Measurements from ENCODE around the gene KISS1. TPM values are rescaled to one million over a fixed set of nuclear protein-coding genes. Genes with fewer than 3 reads are reported as not detected.
"Not testable (repeated sequence)": the region's sequence is repeated elsewhere in the genome, so short reads cannot be mapped to it uniquely, and the experiment has no call there.

KISS1 gene
- total RNA-seq (2014; rRNA removed; shearing (Covaris generic)): 0.23 and 3.1 TPM in 2 replicates

- no peak for DNase-seq (ENCODE audit: low spot score)
These were observed at the start of gene KISS1 for GRCh38 chr1:204196068-204196795. TSS of gene KISS1 (minus strand) at chr1:204196491. CDS start at chr1:204192876, 3,615 bp downstream.

GRCh38 chr1:204242920-204243319, 46.6 kb upstream of the KISS1 start:
- no peak for DNase-seq (ENCODE audit: low spot score)

- DNase-seq (ENCODE audit: low spot score): no peak
These were observed 45.6 kb upstream of the KISS1 start for GRCh38 chr1:204241914-204242313.

GRCh38 chr1:204241050-204241449, 44.8 kb upstream of the KISS1 start:
- DNase-seq (ENCODE audit: low spot score): no peak

GRCh38 chr1:204240233-204240632, 43.9 kb upstream of the KISS1 start:
- DNase-seq (ENCODE audit: low spot score): no peak

- DNase-seq (ENCODE audit: low spot score): not testable (repeated sequence)
These were observed 43.1 kb upstream of the KISS1 start for GRCh38 chr1:204239401-204239800.

GRCh38 chr1:204238520-204238919, 42.2 kb upstream of the KISS1 start:
- not testable (repeated sequence) for DNase-seq (ENCODE audit: low spot score)

- DNase-seq (ENCODE audit: low spot score): not testable (repeated sequence)
These were observed 41.2 kb upstream of the KISS1 start for GRCh38 chr1:204237515-204237914.

GRCh38 chr1:204232526-204232925, 36.2 kb upstream of the KISS1 start:
- no peak for DNase-seq (ENCODE audit: low spot score)

- no peak for DNase-seq (ENCODE audit: low spot score)
These were observed 33.9 kb upstream of the KISS1 start for GRCh38 chr1:204230211-204230610.

- DNase-seq (ENCODE audit: low spot score): no peak
These were observed 32.6 kb upstream of the KISS1 start for GRCh38 chr1:204228896-204229295.

- DNase-seq (ENCODE audit: low spot score): no peak
These were observed 31.9 kb upstream of the KISS1 start for GRCh38 chr1:204227996-204228785.

GRCh38 chr1:204227351-204227750, 31.1 kb upstream of the KISS1 start:
- DNase-seq (ENCODE audit: low spot score): no peak

GRCh38 chr1:204225841-204226735, 29.8 kb upstream of the KISS1 start:
- peak; percentile 85 for DNase-seq (ENCODE audit: low spot score)

- no peak for DNase-seq (ENCODE audit: low spot score)
These were observed 28.4 kb upstream of the KISS1 start for GRCh38 chr1:204224655-204225054.

- DNase-seq (ENCODE audit: low spot score): no peak
These were observed 27.0 kb upstream of the KISS1 start for GRCh38 chr1:204223129-204223860.

GRCh38 chr1:204222764-204223055, 26.4 kb upstream of the KISS1 start:
- no peak for DNase-seq (ENCODE audit: low spot score)

- DNase-seq (ENCODE audit: low spot score): no peak
These were observed 25.9 kb upstream of the KISS1 start for GRCh38 chr1:204222006-204222763.

GRCh38 chr1:204221271-204221670, 25.0 kb upstream of the KISS1 start:
- peak; percentile 23 for DNase-seq (ENCODE audit: low spot score)

GRCh38 chr1:204219971-204220616, 23.8 kb upstream of the KISS1 start:
- DNase-seq (ENCODE audit: low spot score): no peak

Measured in HT-29 (cell line).